ENCODE results near the gene TRAM2.

Gene TRAM2

GRCh38 chr6:52534966-52535390 is 41.9 kb downstream of the TRAM2 start:
- Histone ChIP-seq H3K9me2 (replicated peaks; ENCODE audit: insufficient read depth, low read length) (no peaks in the 10 kb centered on the region), H3K79me2 (ENCODE audit: insufficient read depth, low read length) (no peaks in the 10 kb centered on the region), H3K27me3 (ENCODE audit: low read length) (no peaks in the 10 kb centered on the region), H3K36me3 (ENCODE audit: low read length) (no peaks in the 10 kb centered on the region), H3K4me2 (ENCODE audit: low read depth, low read length, poor library complexity, severe bottlenecking) (no peak overlapping the region), H4K20me1 (ENCODE audit: low read depth, low read length) (no peaks in the 10 kb centered on the region), H3F3A (ENCODE audit: insufficient read depth) (no peaks in the 10 kb centered on the region), H3K9ac (ENCODE audit: low read length) (no peak overlapping the region), H2AFZ (ENCODE audit: low read depth, low read length, severe bottlenecking) (no peak overlapping the region), H3K4me3 (ENCODE audit: insufficient read depth, low read length, poor library complexity, severe bottlenecking) (no peak overlapping the region), H3K27ac (ENCODE audit: low read depth, low read length) (no peak overlapping the region), H3K9me3 (ENCODE audit: insufficient read depth, low read length) (no peaks in the 10 kb centered on the region)
- TF ChIP-seq CTCF (IDR thresholded peaks at IDR 0.05; ENCODE audit: insufficient read depth, low read length, poor library complexity, severe bottlenecking) (no peak), EZH2phosphoT487 (conservative IDR thresholded peaks at IDR 0.05; ENCODE audit: low read length) (no peak)

GRCh38 chr6:52534363-52534762 is 42.5 kb downstream of the TRAM2 start:
- Histone ChIP-seq H3K9ac (ENCODE audit: low read length) (no peak overlapping the region), H3K9me2 (replicated peaks; ENCODE audit: insufficient read depth, low read length) (no peaks in the 10 kb centered on the region), H4K20me1 (ENCODE audit: low read depth, low read length) (no peaks in the 10 kb centered on the region), H2AFZ (ENCODE audit: low read depth, low read length, severe bottlenecking) (no peak overlapping the region), H3K9me3 (ENCODE audit: insufficient read depth, low read length) (no peaks in the 10 kb centered on the region), H3K27me3 (ENCODE audit: low read length) (no peaks in the 10 kb centered on the region), H3K4me2 (ENCODE audit: low read depth, low read length, poor library complexity, severe bottlenecking) (no peak overlapping the region), H3F3A (ENCODE audit: insufficient read depth) (no peaks in the 10 kb centered on the region), H3K27ac (ENCODE audit: low read depth, low read length) (no peak overlapping the region), H3K79me2 (ENCODE audit: insufficient read depth, low read length) (no peaks in the 10 kb centered on the region), H3K36me3 (ENCODE audit: low read length) (no peaks in the 10 kb centered on the region), H3K4me3 (ENCODE audit: insufficient read depth, low read length, poor library complexity, severe bottlenecking) (no peak overlapping the region)
- no peak for TF ChIP-seq EZH2phosphoT487 (conservative IDR thresholded peaks at IDR 0.05; ENCODE audit: low read length)
- no peak for TF ChIP-seq CTCF (IDR thresholded peaks at IDR 0.05; ENCODE audit: insufficient read depth, low read length, poor library complexity, severe bottlenecking)

GRCh38 chr6:52533491-52533890 is 43.4 kb downstream of the TRAM2 start:
- Histone ChIP-seq H3K9me2 (replicated peaks; ENCODE audit: insufficient read depth, low read length) (no peaks in the 10 kb centered on the region), H3K36me3 (ENCODE audit: low read length) (no peaks in the 10 kb centered on the region), H3F3A (ENCODE audit: insufficient read depth) (no peaks in the 10 kb centered on the region), H4K20me1 (ENCODE audit: low read depth, low read length) (no peaks in the 10 kb centered on the region), H3K9ac (ENCODE audit: low read length) (no peak overlapping the region), H3K27me3 (ENCODE audit: low read length) (no peaks in the 10 kb centered on the region), H3K4me3 (ENCODE audit: insufficient read depth, low read length, poor library complexity, severe bottlenecking) (no peak overlapping the region), H3K79me2 (ENCODE audit: insufficient read depth, low read length) (no peaks in the 10 kb centered on the region), H3K4me2 (ENCODE audit: low read depth, low read length, poor library complexity, severe bottlenecking) (no peak overlapping the region), H3K9me3 (ENCODE audit: insufficient read depth, low read length) (no peaks in the 10 kb centered on the region), H3K27ac (ENCODE audit: low read depth, low read length) (no peak overlapping the region), H2AFZ (ENCODE audit: low read depth, low read length, severe bottlenecking) (no peak overlapping the region)
- TF ChIP-seq EZH2phosphoT487 (conservative IDR thresholded peaks at IDR 0.05; ENCODE audit: low read length) (no peak), CTCF (IDR thresholded peaks at IDR 0.05; ENCODE audit: insufficient read depth, low read length, poor library complexity, severe bottlenecking) (no peak)
